ENCODE results near the gene OPA1. TPM values are rescaled to one million over a fixed set of nuclear protein-coding genes. Genes with fewer than 3 reads are reported as not detected.
A peak's percentile ranks its signal among the peaks of the same experiment; 100 is the strongest.

OPA1 gene
- total and polyA plus RNA-seq, 11 donors: 23.0 to 215 (median 106) TPM

GRCh38 chr3:193731656-193732055, 138.6 kb downstream of the OPA1 start:
- no peak overlapping the region for H3K27ac ChIP-seq
- intact Hi-C loops (cut with DNase I): no loop called here
- WGBS, 4 donors: 70 to 83% (median 79%) methylated on average over 4 of the region's 4 CpGs
- H3K36me3 ChIP-seq: no peaks in the 10 kb centered on the region
- no peaks in the 10 kb centered on the region for H3K9me3 ChIP-seq
- DNase-seq (no peak), ATAC-seq (no peak)
- no peaks in the 10 kb centered on the region for H3K4me1 ChIP-seq
- no peak overlapping the region for H3K4me3 ChIP-seq
- peaks cover 0 to 10% (median 0%) of the 10 kb centered on the region in 9 donors for H3K27me3 ChIP-seq
- no peak for TF ChIP-seq CTCF (IDR thresholded peaks at IDR 0.05)
- no peak for TF ChIP-seq POLR2A (IDR thresholded peaks at IDR 0.05)

- TF ChIP-seq POLR2A (IDR thresholded peaks at IDR 0.05) (no peak), CTCF (IDR thresholded peaks at IDR 0.05) (no peak)
- H3K4me1 ChIP-seq: no peaks in the 10 kb centered on the region
- H3K27ac ChIP-seq: no peak overlapping the region
- peak in 1 of 4 donors; percentile 22 for ATAC-seq
- 84 to 91% (median 85%) methylated on average over 7 to 9 of the region's 9 CpGs for WGBS, 4 donors
- no peak for DNase-seq
- peaks cover 0 to 10% (median 0%) of the 10 kb centered on the region in 9 donors for H3K27me3 ChIP-seq
- no peaks in the 10 kb centered on the region for H3K9me3 ChIP-seq
- intact Hi-C loops (cut with DNase I): no loop called here
- no peak overlapping the region for H3K4me3 ChIP-seq
- no peaks in the 10 kb centered on the region for H3K36me3 ChIP-seq
Measured at GRCh38 chr3:193732391-193732790, 139.4 kb downstream of the OPA1 start.

- Histone ChIP-seq H3K27me3 (peaks cover 0 to 10% (median 0%) of the 10 kb centered on the region in 9 donors), H3K27ac (no peak overlapping the region), H3K4me3 (no peak overlapping the region), H3K9me3 (no peaks in the 10 kb centered on the region), H3K36me3 (no peaks in the 10 kb centered on the region), H3K4me1 (no peaks in the 10 kb centered on the region)
- 90 to 100% (median 95%) methylated on average over 2 of the region's 2 CpGs for WGBS, 4 donors
- TF ChIP-seq CTCF (IDR thresholded peaks at IDR 0.05) (no peak), POLR2A (IDR thresholded peaks at IDR 0.05) (no peak)
- ATAC-seq (no peak), DNase-seq (no peak)
- intact Hi-C loops (cut with DNase I): no loop called here
Measured at GRCh38 chr3:193732827-193733226, 139.8 kb downstream of the OPA1 start.

GRCh38 chr3:193734737-193735366, 141.8 kb downstream of the OPA1 start:
- ATAC-seq (no peak), DNase-seq (no peak)
- no peaks in the 10 kb centered on the region for H3K4me1 ChIP-seq
- peaks cover 0 to 10% (median 0%) of the 10 kb centered on the region in 9 donors for H3K27me3 ChIP-seq
- WGBS, 4 donors: 77 to 85% (median 81%) methylated on average over 14 to 15 of the region's 15 CpGs
- no peaks in the 10 kb centered on the region for H3K9me3 ChIP-seq
- H3K27ac ChIP-seq: no peak overlapping the region
- no peaks in the 10 kb centered on the region for H3K36me3 ChIP-seq
- no peak for TF ChIP-seq CTCF (IDR thresholded peaks at IDR 0.05)
- no peak for TF ChIP-seq POLR2A (IDR thresholded peaks at IDR 0.05)
- no peak overlapping the region for H3K4me3 ChIP-seq
- intact Hi-C loops (cut with DNase I): no loop called here
